SKM-1 (cell line): Measurements from ENCODE around the gene GNAI3.
A peak's percentile ranks its signal among the peaks of the same experiment; 100 is the strongest.

Experiments
- DNase-seq: peaks from one replicate; lab custom pipeline; 2025; ENCODE audit not compliant: unreplicated experiment; lab: John Stamatoyannopoulos, UW

GNAI3 gene

DNA sequence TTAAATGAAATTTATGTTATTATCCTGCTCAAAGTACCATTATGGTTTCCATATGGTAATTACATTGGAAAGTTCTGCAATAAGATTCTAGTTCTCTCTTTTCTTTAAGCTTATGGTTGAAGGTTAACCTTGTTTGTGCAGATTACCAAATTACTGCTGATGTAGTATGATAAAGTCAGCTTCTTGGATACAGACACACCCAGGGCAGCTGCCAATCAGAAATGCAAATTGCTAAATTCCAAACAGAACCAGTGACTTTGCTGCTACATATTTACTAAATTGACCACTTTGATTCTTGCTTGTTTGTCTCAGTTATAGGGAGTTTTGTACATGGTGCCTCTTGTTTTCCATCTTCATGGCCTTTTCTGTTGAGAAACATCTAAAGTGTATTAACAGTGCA, 44.5 kb downstream of the GNAI3 start:
- DNase-seq: no peak

DNA sequence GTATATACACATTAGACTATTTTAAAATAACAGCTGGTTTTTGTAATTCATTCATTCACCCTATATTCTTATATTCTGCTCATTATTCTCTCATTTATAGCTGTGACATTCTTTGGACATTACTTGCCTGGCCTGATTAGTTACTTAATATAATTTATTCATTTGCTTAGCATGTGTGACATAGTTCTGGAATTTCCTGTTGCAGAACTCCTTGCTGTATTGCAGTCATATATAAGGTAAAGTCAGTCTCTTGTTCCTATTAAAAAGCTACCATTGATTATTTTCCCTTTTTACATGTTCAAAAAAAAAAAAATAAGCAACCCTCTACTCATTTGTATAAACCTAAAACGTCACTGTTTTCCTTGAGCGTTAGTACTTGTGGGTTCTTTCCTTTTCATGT, 47.1 kb downstream of the GNAI3 start:
- no peak for DNase-seq

DNA sequence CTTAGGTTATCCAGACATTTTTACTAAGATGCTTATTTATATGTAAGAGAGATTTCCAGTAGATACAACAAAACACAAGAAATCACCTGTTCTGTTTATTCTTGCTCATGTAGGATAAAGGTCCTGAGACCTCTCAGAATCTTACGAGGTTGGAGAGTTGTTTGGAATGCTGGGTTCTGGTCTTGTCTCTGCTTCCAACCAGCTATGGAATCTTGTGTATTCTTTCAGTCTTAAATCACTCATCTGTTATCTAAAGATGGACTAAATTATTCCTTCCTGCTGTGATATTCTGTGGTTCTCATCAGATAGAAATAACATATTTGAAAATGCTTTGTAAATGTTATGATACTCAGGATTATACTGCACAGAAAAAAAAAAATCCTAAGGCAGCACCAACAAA, 49.7 kb downstream of the GNAI3 start:
- DNase-seq: no peak

DNA sequence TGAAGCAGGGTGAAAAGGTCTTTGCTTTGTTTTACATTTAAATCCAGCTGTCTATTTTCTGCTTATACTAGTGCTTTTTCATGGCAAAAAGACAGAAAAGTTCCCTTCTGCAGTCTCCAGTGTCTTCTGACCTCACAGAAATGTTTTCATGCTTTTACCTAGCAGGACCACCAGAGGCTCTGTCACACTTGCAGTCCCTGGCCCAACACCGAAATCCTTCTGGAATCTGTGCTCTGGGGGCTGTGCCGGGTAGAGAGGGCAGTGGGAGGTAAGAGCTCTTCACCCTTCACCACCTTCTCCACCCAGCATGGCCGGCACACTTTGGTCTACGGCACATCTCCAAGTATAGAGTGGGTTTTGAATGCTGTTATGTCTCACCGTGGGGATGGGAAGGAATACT, 50.2 kb downstream of the GNAI3 start:
- DNase-seq: no peak

DNA sequence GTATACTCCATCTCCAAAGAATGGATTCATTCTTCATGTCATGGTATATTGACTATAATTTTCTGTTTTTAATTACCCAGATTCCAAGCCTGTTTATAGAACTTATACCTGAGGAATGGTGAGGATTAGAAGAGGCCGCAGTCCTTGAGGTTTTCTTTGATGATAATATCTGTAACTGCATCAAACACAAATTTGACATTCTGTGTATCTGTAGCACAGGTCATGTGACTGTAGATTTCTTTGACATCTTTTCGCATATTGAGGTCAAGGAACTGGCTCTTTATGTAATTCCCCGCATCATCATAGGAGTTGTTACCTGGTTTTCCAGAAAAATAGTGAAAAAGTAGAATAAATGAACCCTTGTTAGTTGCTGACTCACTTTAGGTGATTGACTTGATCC, 54.8 kb downstream of the GNAI3 start:
- no peak for DNase-seq

DNA sequence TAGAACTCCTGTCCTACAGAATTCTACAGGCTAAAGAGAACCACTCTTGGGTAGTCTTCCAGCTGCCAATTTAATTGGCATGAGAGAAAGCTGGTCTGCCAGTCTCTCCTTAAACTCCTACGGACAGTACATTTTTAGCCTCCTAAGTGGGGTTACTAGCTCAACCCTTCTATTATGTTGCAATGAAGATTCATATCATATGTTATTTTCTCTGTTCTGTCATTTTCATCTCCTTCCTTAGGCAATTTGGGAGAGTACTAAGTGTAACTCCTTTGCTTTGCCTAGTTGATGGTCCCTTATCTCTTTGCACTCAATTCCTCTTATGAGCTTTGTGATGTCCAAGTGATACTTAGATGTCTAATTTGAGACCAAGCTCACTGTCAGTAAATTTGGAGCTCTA, 57.0 kb downstream of the GNAI3 start:
- DNase-seq: no peak

DNA sequence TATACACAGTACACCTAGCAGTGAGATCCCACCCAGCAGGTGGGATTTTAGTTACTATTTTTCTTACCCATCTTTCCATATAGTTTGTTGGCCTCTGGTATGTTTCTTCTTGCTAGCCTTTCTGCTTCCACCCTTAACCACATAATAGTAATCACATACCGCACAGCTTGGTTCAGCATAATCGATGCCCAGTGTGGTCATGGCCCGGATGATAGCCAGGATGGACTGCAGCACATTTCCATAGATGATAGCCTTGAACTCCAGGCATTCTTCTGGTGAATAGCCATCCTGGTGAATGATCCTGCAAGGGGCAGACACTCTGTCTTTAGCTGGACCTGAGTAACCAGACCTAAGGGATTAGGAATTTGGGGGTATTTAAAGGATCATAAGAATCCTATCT, 61.5 kb downstream of the GNAI3 start:
- no peak for DNase-seq

DNA sequence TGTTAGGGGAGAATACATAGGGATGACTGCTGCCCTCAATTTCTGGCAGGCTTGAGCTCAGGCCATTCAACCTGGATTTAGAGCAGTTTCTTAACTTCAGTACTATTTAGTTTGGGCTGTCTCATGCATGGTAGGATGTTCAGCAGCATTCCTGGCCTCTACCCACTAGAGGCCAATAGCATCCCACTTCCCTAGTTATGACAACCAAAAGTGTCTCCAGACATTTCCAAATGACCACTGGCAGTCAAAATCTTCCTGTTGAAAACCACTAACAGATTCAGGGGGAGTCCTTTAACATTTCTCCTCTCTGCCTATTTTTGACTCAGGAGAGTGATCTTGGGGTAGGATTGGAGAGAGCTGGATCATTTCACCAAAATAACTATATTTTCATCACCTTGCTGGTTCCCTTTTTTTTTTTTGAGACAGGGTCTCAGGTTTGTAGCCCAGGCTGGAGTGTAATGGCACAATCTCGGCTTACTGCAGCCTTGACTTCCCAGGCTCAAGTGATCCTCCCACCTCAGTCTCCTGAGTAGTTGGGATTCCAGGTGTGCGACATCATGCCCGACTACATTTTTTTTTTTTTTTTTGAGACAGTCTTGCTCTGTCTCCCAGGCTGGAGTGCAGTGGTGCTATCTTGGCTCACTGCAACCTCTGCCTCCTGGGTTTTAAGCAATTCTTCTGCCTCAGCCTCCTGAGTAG, 62.3 kb downstream of the GNAI3 start:
- DNase-seq: no peak

DNA sequence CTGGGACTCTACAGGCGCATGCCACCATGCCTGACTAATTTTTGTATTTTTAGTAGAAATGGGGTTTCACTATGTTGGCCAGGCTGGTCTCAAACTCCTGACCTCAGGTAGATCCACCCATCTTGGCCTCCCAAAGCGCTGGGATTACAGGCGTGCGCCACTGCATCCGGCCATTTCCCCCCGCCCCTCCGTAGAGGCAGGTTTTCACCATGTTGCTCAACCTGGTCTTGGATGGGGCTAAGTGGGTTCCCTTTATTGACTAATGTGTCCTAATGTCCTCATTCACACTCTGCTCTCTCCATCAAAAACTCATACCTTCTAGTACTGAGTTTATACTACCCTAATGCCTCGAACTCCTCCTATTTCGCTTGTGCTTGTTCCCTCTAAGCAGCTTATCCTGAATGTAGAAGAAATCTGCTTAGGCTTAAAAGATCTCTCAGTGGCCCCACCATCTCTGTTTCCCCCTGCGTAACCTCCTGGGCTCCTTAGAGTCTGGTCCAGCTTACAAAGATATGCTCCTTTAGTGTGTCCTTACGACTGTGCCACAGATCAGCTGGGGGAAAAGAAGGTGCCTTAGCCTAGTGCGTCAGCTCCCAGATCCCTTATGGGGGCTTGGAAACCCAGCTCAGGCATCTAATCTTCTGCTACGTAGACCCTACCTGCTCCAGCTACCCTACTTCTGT, 63.0 kb downstream of the GNAI3 start:
- no peak for DNase-seq

DNA sequence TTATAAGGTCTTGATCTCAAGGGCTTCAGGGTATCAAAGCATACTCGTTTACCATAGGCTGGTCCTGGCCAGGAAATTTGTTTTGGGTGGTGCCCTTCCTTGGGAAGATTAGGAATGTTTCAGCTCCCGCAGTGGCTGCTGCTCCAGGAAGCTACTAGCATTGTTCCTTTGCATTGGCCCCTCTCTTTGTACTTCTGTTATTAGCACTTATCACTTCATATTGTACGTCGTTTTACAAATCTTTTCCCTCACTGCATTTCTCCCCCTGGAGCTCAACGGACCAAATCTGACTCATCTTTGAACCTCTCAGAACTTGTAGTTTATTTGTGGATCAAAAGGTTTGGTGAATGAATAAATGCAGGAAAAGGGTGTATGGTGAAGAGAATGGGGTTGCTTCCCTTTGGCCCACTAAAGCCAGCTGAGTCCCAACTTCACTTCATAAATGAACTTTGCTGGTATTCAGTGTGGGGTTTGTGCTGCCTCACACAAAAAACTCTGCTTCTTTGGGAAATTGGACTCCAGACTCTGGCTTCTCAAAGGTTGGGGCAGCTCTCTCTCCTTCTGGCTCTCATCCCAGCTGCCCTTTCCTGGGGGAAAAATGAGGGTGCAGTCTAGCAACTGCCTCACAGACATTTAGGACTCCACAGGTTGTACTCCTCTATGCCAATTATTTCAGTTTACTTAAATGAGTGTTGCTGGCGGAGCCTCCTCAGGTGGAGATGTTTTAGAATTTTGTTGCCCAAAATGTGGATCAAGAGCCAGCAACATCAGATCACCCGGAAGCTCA, 65.1 kb downstream of the GNAI3 start:
- no peak for DNase-seq

DNA sequence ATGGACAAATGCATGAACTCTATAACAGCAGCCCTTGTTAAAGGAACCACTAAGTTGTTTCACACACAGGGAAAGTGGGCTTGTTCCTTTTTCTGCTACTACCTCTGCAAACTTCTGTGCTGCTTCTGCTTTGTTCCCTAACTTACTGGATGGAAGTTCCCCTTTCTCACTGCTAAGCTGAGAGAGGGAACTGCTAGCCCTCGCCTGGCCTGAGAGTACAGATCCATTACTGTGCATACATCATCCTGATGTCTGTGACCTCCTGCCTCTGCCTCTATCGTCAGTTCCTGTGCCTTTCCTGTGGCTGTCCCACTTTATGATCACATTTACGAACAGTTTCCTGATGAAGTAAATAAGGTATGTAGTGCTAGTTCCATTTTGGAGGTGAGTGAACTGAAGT, 67.5 kb downstream of the GNAI3 start:
- peak; percentile 97 for DNase-seq

DNA sequence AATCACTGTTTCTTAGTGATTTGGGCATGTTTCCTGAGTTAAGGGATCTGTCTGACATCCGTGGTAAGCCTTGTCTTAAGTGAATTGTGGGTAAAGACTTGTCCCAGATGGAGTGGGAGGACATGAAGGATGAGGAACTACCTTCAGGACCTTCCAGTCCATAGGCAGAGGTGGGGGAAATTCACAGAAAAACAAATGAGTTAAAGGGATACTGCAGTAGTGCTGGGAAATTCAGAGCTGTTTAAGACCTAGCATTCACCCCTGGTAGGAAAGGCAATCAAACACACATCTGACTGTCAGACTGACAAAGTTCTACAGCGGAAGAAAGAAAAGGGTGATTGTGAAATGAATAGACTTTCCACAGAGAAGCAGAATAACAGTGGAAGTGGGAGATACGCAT, 68.0 kb downstream of the GNAI3 start:
- DNase-seq: no peak

DNA sequence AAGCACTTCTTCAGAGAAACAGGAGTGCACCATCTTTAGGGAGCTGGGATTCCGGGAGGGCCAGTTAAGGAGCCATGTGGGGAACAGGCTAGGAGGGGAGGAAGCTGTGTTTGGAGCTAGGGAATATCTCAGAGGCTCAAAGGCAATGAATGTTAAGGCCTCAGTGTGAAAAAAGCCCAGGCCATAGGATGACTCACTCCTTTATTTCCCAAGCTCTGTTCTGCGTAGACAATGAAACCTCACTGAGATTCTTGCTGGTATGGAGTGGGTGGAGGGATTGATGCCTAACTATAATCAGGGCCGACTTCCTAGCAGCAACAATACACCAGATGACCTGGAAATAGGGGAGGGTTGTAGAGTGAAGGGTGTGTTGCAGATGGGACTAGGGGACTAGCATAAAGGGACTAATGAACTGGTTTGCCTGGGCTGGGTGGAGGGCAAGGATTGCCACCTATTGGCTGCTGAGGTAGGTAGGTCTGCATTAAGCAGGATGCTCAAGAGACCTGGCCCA, 68.9 kb downstream of the GNAI3 start:
- no peak for DNase-seq

DNA sequence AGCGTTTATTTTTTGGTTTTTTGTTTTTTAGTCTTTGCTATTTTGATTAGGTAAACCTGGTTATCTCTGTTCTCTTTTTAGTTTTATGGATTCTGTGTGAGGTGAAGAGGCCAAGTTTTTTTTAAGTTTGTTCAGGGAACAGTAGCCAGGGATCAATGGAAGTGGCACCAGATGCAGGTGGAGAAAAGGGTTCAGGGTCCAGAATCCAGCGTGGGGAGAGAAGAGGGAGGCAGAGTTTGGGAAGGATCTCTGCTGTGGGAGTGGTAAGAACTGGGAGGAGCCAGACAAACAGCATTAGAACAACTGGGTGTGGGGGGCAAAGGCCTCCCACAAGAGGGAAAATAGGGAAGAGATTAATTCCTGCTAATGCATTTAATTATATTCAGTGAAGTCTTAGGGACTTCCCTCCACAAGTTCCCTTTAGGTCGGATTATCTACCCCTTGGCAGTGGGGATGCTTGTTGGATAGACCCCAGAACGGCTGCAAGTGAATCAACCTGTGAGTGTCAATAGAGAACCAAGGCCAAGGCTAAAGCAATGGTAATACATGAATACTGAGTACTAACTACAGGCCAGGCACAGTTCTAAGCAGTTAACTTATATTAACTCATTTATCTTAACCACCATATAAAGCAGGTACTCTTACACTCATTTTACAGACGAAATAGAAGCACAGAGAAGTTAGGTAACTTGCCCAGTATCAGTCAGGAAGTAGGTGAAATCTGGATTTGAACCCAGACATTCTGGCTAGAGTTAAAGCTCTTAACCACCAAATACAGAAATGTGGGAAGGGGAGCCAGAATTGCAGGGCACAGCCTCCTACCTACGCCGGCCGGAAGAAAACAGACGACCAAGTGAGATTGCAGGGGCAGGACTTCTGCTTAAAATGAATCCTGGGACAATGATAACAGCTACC, 70.5 kb downstream of the GNAI3 start:
- no peak for DNase-seq

DNA sequence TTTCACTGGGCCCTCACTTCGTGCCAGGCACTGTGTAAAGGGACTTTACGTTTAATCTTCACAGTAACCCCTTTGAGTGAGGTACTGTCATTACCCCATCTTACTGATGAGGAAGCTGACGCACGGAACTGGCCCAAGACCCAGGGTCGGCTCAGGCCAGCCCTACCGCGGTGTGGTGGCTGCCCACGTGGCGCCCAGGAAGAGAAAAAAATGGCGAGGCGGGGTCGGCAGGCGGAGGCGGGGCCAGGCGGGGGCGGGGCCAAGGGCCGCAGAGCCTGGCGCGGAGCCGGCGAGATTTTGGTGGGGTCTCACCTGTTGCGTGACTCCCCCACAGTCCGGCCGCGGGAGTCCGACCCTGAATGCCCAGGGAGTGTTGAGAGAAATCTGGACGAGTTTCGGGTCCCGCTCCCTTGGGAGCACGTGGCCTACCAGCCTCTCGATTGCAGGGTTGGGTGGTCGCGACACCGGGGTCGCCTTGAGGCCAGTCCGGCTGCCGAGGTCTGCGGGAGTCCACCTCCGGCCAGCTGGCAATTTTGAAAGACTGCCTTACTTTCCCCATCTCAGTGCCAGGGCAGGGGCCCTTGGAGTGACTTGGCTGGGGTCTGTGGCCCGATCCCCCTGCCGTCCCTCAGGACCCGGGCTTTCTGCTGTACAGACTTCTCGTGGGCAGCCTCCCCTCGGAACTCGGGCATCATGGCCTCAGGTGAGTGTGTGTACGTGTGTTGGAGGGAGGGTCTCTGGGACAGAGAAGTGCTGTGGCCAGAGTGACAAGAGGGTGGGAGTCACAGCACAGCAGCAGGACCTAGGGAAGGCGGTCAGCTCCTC, 71.4 kb downstream of the GNAI3 start, which contains the start of the genes AMPD2 and GNAT2:
Gene AMPD2 (plus strand): TSS at position 262 of the 825 bp plus-strand sequence. CDS start 1,339 bp downstream, outside the sequence.
Gene GNAT2 (minus strand): TSS at position 41 of the 825 bp plus-strand sequence. CDS start 6,746 bp downstream, outside the sequence.
- peak; percentile 74 for DNase-seq

DNA sequence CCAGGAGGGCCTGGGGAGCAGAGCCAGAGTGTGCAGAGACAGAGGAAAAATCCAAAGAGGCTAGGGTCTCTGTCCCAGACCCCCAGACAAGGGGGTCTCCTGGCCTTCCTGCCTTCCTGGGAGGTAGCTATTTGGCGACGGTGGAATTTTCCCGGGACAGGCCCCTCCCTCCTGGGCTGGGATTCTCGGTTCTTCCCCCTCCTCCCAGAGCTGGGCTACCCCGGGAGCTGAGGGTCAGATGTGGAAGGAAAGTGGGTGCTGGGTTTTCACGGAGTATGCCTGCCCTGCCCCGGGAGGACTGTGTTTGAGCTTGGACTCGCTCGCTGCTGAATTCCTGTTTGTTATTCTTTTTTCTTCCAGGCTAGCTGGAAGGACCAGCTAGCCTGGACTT, 72.0 kb downstream of the GNAI3 start:
- DNase-seq: no peak

DNA sequence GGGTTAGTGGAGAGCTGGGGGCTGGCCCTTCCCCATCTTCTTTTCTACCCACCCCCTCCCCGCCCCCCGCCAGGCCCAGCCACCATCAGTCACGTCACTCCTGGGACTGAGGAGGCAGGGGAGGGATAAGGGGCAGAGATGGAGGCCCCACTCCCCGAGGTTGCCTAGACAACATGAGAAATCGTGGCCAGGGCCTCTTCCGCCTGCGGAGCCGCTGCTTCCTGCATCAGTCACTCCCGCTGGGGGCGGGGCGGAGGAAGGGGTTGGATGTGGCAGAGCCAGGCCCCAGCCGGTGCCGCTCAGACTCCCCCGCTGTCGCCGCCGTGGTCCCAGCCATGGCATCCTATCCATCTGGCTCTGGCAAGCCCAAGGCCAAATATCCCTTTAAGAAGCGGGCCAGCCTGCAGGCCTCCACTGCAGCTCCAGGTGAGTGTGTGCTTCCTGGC, 72.4 kb downstream of the GNAI3 start:
- DNase-seq: peak; percentile 94

DNA sequence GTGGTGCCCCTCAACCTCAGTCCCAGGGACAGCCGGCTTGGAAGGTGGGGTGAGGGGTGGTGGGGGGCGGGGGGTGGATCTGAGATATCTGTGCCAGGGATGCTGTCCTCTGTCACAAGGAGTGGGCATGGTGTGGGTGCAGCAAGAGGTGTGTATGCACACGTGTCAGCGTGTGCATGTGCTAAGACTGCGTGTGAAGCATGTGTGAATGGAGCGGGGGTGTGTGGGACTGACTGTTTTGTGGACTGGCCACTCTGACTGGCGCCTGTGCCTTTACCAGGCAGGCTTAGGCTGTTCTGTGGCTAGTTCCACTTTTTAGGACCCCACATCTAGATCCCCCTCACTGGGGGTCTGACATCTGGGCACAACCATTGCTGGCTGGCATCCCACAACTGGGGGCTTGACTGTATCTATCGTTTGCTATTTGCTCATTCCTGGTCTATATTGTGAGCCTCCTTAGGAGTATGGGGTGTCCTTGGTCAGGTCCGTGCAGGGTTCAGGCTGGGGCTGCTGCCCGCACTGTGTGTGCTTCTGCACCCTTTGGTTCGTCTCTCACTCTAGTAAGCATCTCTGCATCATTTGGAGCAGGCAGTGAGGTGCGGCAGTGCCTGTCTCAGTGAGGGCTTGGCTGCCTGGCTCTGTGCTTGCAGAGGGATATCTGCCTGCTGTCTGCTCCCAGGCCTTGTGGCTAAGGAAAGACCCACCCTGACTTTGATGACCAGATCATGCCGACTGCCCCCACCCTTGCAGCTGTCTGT, 73.1 kb downstream of the GNAI3 start:
- DNase-seq: no peak
